NB4 (cell line): ENCODE data around the gene TMEM52B.

ENCODE experiments used
- CTCF ChIP-seq: IDR thresholded peaks from one replicate; pipeline ENCODE4 v1.5.1; 2012; ENCODE audit warnings: low read depth, low read length
- MAX ChIP-seq: IDR thresholded peaks from 2 replicates; pipeline ENCODE4 v1.6.1; 2011; ENCODE audit warnings: low read depth, low read length
- MYC ChIP-seq: IDR thresholded peaks from 2 replicates; pipeline ENCODE4 v1.6.1; 2011; ENCODE audit warnings: low read depth, low read length
- POLR2A ChIP-seq: IDR thresholded peaks from 2 replicates; pipeline ENCODE4 v1.6.1; 2011; ENCODE audit warnings: mild to moderate bottlenecking; ENCODE audit not compliant: insufficient read length; ENCODE audit errors: extremely low read depth

- TF ChIP-seq CTCF = no peak
- TF ChIP-seq MAX = no peak
- no peak for TF ChIP-seq POLR2A
- TF ChIP-seq MYC = no peak
Observed at GRCh38 chr12:10160617-10161385, 18.0 kb upstream of the TMEM52B start.
